PC-9 (cell line): ENCODE data around the gene CRY1. TPM values are rescaled to one million over a fixed set of nuclear protein-coding genes. Genes with fewer than 3 reads are reported as not detected.
A peak's percentile ranks its signal among the peaks of the same experiment; 100 is the strongest.

Experiments used
- BruUV-seq: library from RNA; stranded (reverse); fragments of 400-500 nt; replicated peaks from 2 replicates; lab custom pipeline; 2021; lab: Mats Ljungman, UMichigan
- CTCF ChIA-PET: fragments of 300-600 bp; sonication (Branson Sonifier 250); formaldehyde crosslinking; loops from one replicate; lab custom pipeline; 2022; ENCODE audit warnings: antibody characterized with exemption; lab: Charles Lee
- POLR2A ChIA-PET: fragments of 300-600 bp; sonication (Branson Sonifier 250); formaldehyde crosslinking; loops from one replicate; lab custom pipeline; 2022; ENCODE audit warnings: antibody characterized with exemption; ENCODE audit not compliant: unreplicated experiment; lab: Charles Lee
- DNase-seq, 2 experiments: peaks; one replicate each; pipeline versions ENCODE4 v3.0.0 to v3.0.0-alpha.2; 2015 to 2022; ENCODE audit warnings: mixed read lengths in 1 of 2
- H2AFZ ChIP-seq: fragments of 200-600 bp; sonication (generic); 2 replicates; pipeline ENCODE4 v1.8.1; 2017; ENCODE audit warnings: antibody characterized with exemption
- H3F3A ChIP-seq: fragments of 200-600 bp; sonication (generic); 2 replicates; pipeline ENCODE4 v1.8.1; 2017; ENCODE audit warnings: antibody characterized with exemption, mild to moderate bottlenecking, low read depth; ENCODE audit not compliant: insufficient read depth
- H3K27ac ChIP-seq: fragments of 200-600 bp; sonication (generic); 2 replicates; pipeline ENCODE4 v1.6.1; 2016; ENCODE audit warnings: mixed run types
- H3K27me3 ChIP-seq: fragments of 200-600 bp; sonication (generic); 2 replicates; pipeline ENCODE4 v1.6.1; 2016; ENCODE audit warnings: low read depth, mixed run types; ENCODE audit not compliant: insufficient read depth
- H3K36me3 ChIP-seq: fragments of 200-600 bp; sonication (generic); 2 replicates; pipeline ENCODE4 v1.6.1; 2016; ENCODE audit warnings: low read depth, mixed run types
- H3K4me1 ChIP-seq: fragments of 200-600 bp; sonication (generic); replicated peaks from 2 replicates; pipeline ENCODE4 v1.6.1; 2016; ENCODE audit warnings: mixed run types; ENCODE audit not compliant: insufficient read depth
- H3K4me2 ChIP-seq: fragments of 200-600 bp; sonication (generic); 2 replicates; pipeline ENCODE4 v1.6.1; 2017; ENCODE audit warnings: mixed run types
- H3K4me3 ChIP-seq: fragments of 200-600 bp; sonication (generic); 2 replicates; pipeline ENCODE4 v1.6.1; 2016; ENCODE audit warnings: mixed run types
- H3K79me2 ChIP-seq: fragments of 200-600 bp; sonication (generic); 2 replicates; pipeline ENCODE4 v1.6.1; 2017; ENCODE audit warnings: low read depth, mixed run types
- H3K9me2 ChIP-seq: fragments of 200-600 bp; sonication (generic); 2 replicates; pipeline ENCODE4 v1.8.1; 2017; ENCODE audit warnings: mild to moderate bottlenecking; ENCODE audit not compliant: insufficient read depth
- H3K9me3 ChIP-seq: fragments of 200-600 bp; sonication (generic); 2 replicates; pipeline ENCODE4 v1.8.1; 2016; ENCODE audit warnings: low read depth; ENCODE audit not compliant: insufficient read depth
- H4K20me1 ChIP-seq: fragments of 200-600 bp; sonication (generic); 2 replicates; pipeline ENCODE4 v1.8.1; 2017; ENCODE audit not compliant: insufficient read depth
- EZH2 ChIP-seq: fragments of 200-600 bp; sonication (generic); IDR thresholded peaks from 2 replicates; pipeline ENCODE4 v1.8.0; 2017; ENCODE audit warnings: antibody characterized with exemption, low read depth
- intact Hi-C: fragments of 100-400 bp; cut with micrococcal nuclease; formaldehyde crosslinking; loops from one replicate; pipeline ENCODE4 v1.10.0; 2022; ENCODE audit not compliant: unreplicated experiment
- total RNA-seq: library from RNA; stranded (reverse); gene quantifications from 2 replicates; pipeline ENCODE4 v1.2.3, GENCODE V29; 2021
- TF ChIP-seq, protein P1 (sequence below): fragments of 200-600 bp; sonication (generic); conservative IDR thresholded peaks from 2 replicates; pipeline ENCODE4 v1.6.1; 2017; ENCODE audit warnings: mixed run types, antibody characterized with exemption, mild to moderate bottlenecking, moderate library complexity

Gene CRY1
- total RNA-seq, 1 experiment from 2014 or later, result 18.1 TPM

DNA sequence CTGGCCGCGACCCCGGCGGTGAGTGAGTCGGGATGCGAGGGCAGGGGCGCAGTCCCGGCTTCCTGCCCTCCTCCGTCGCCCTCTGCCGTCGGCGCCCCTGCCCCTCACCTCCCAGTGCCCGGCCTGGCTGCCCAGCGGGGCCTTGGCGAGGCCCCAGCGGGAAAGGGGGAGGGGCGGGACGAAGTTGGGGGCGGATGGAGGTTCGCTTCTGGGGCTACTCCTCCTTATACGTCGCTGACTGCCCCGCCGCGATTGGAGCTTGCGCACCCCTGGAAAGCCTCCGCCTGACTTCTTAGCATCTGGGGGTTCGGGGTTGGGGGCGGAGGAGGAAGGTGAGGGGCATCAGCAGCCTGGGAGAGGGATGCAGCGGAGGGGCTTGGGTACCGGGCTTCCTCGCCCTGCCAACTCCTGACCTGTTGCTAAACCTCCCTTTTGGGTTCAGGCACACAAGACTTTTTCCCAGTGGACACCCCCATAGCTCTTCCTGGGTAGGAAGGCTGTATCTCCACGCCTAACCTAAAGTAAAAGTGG, 137.2 kb downstream of the CRY1 start:
- Histone ChIP-seq H3K36me3 (no peaks in the 10 kb centered on the region), H3K27me3 (peaks cover 7% of the 10 kb centered on the region; the same call in 1 of the 2 replicates), H3K79me2 (peaks cover 35% of the 10 kb centered on the region), H3K9me2 (no peaks in the 10 kb centered on the region), H3K4me2 (peak overlapping the region; percentile 76), H3K9me3 (no peaks in the 10 kb centered on the region), H3K4me3 (peak overlapping the region; percentile 83), H3K4me1 (peaks cover 17% of the 10 kb centered on the region; the same call in 1 of the 2 replicates), H4K20me1 (peaks cover 15% of the 10 kb centered on the region; the same call in 1 of the 2 replicates), H3F3A (peaks cover 20% of the 10 kb centered on the region; the same call in 1 of the 2 replicates), H3K27ac (peak overlapping the region; percentile 57), H2AFZ (peak overlapping the region; percentile 85)
- TF ChIP-seq EZH2, result no peak
- TF ChIP-seq, protein P1, sequence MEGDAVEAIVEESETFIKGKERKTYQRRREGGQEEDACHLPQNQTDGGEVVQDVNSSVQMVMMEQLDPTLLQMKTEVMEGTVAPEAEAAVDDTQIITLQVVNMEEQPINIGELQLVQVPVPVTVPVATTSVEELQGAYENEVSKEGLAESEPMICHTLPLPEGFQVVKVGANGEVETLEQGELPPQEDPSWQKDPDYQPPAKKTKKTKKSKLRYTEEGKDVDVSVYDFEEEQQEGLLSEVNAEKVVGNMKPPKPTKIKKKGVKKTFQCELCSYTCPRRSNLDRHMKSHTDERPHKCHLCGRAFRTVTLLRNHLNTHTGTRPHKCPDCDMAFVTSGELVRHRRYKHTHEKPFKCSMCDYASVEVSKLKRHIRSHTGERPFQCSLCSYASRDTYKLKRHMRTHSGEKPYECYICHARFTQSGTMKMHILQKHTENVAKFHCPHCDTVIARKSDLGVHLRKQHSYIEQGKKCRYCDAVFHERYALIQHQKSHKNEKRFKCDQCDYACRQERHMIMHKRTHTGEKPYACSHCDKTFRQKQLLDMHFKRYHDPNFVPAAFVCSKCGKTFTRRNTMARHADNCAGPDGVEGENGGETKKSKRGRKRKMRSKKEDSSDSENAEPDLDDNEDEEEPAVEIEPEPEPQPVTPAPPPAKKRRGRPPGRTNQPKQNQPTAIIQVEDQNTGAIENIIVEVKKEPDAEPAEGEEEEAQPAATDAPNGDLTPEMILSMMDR, result no peak; the same call in 1 of the 2 replicates
- ChIA-PET POLR2A (interaction anchor here (0.6 to 1.0 kb wide), 10 partner anchors 15 to 1582 kb away, joined by 3 to 9 read pairs (median 4); partner anchors contain the start of gene MTERF2), CTCF (interaction anchor here (0.6 kb wide), 1 partner anchor 680 kb away, joined by 3 read pairs; no protein-coding TSS in a partner anchor)
- intact Hi-C loops, result loop anchor here (1.0 to 5.0 kb wide), 2 partner anchors 137 to 709 kb away; partner anchors contain the start of genes CKAP4 and CRY1
- BruUV-seq, result no TSS peak
- DNase-seq, result no peak

DNA sequence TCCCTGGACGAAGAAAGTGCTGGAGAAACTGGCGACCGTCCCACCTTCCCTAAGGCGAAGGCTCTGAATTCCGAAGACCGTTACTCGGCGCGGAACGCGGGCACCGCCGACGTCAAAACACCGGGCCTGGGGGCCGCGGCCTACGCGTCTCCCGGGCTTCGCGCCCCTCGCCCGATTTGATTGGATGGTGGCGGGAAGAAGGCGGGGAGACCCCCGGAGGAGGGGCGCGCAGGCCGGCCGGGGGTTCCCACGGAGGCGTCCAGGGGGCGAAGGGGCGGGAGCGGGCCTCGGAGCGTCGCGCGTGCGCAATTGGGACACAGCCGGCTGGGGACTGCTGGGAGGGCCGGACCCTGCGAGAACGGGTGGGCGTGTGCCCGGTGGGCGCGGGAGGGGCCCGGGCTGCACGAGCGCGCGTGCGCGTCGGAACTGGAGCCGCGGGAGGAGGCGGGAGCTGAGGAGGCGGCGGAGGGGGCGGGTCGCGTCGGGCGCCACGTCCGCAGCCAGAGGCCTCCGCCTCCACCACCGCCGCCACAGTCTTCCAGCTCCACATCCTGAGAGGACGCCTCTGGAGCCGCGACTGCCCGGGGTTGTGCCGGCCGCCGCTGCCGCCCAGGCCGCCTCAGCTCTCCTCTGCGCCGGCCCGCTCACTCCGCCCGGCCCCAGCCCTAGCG, 137.8 kb downstream of the CRY1 start, which contains the start of gene TMEM263:
TMEM263 (plus strand) TSS at position 531 of the 671 bp plus-strand sequence. CDS start 11,210 bp downstream, outside the sequence.
- peaks cover 14% of the 10 kb centered on the region; the same call in 1 of the 2 replicates for H4K20me1 ChIP-seq
- peak within 1 kb of the TSS; percentile 76 for H3K4me2 ChIP-seq
- H3K9me3 ChIP-seq, result no peaks in the 10 kb centered on the region
- BruUV-seq, result no TSS peak
- peaks cover 31% of the 10 kb centered on the region for H3K79me2 ChIP-seq
- H3K4me1 ChIP-seq, result peaks cover 17% of the 10 kb centered on the region; the same call in 1 of the 2 replicates
- peak within 1 kb of the TSS; percentile 83 for H3K4me3 ChIP-seq
- H3F3A ChIP-seq, result peaks cover 20% of the 10 kb centered on the region; the same call in 1 of the 2 replicates
- ChIA-PET CTCF (interaction anchor here (0.6 kb wide), 1 partner anchor 679 kb away, joined by 3 read pairs; no protein-coding TSS in a partner anchor), POLR2A (interaction anchor here (0.5 to 1.0 kb wide), 6 partner anchors 17 to 704 kb away, joined by 3 to 4 read pairs (median 3); partner anchors contain the start of gene MTERF2)
- peak within 1 kb of the TSS; percentile 57 for H3K27ac ChIP-seq
- H3K36me3 ChIP-seq, result no peaks in the 10 kb centered on the region
- H3K27me3 ChIP-seq, result peaks cover 13% of the 10 kb centered on the region; the same call in 1 of the 2 replicates
- no peaks in the 10 kb centered on the region for H3K9me2 ChIP-seq
- intact Hi-C loops, result loop anchor here (1.0 to 5.0 kb wide), 3 partner anchors 31 to 708 kb away; partner anchors contain the start of genes CKAP4, CRY1 and MTERF2
- peak within 1 kb of the TSS; percentile 85 for H2AFZ ChIP-seq
- TF ChIP-seq EZH2, result no peak
- DNase-seq, result peak; percentile 59 to 91

DNA sequence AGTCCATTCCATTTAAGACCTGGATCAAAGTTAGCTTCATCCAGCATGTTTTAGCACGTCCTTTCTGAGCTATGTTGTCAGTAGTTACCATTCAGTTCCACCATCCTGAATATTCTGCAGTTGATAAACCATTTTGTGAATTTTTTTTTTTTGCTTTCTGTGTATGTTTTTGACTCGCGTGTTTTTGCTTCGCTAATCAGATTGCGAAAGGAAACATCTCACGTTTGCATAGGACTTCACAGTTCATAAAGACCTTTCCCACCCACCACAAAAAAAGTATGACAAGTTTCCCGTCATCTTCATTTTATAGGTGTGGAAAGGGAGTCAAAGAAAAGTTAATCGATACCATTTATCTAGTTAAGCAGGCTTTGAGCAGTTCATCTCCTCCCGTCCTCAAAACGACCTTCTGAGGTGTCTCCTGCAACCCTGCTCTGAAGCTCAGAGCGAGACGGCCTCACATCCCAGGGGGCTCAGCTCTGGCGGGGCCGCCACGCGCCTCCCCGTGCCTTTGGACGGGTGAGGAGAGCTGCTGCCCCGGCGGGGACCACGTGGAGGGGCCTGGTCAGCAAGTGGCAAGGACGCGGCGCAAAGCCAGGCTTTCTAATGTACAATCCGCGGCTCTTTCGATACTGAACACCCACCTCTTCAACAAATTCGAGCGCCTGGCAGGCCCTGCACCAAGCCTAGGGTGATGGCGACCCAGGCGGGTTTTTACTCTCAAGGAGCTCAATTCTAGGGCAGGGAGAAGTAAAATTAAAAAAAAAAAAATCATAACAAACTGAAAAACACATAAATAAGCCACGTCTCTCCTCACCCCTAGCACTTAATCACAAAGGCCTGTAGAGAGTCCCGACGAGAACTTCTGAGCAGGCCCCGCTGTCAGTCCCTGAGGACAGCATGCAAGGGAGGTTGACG, 138.6 kb downstream of the CRY1 start:
- Histone ChIP-seq H4K20me1 (peaks cover 6% of the 10 kb centered on the region; the same call in 1 of the 2 replicates), H3K4me2 (peak overlapping the region; percentile 76), H3K36me3 (no peaks in the 10 kb centered on the region), H3K27ac (no peak overlapping the region), H3K79me2 (peaks cover 26% of the 10 kb centered on the region), H3K27me3 (peaks cover 13% of the 10 kb centered on the region; the same call in 1 of the 2 replicates), H3K9me2 (no peaks in the 10 kb centered on the region; the same call in 1 of the 2 replicates), H3K4me3 (peak overlapping the region; percentile 83), H2AFZ (peak overlapping the region; percentile 85), H3K9me3 (no peaks in the 10 kb centered on the region), H3K4me1 (peaks cover 17% of the 10 kb centered on the region; the same call in 1 of the 2 replicates), H3F3A (peaks cover 20% of the 10 kb centered on the region; the same call in 1 of the 2 replicates)
- no peak for DNase-seq
- POLR2A ChIA-PET, result interaction anchor here (0.6 to 0.7 kb wide), 2 partner anchors 76 to 703 kb away, joined by 3 to 7 read pairs; no protein-coding TSS in a partner anchor
- TF ChIP-seq EZH2, result no peak
- TF ChIP-seq, protein P1, result no peak
- TSS peak; percentile 45 for BruUV-seq
- CTCF ChIA-PET, result no interaction called here
- intact Hi-C loops, result loop anchor here (2.0 to 5.0 kb wide), 2 partner anchors 32 to 707 kb away; partner anchors contain the start of genes CKAP4 and MTERF2
